Liver (tissue), 9 donors: ENCODE measurements around the gene LSM3. TPM values are rescaled to one million over a fixed set of nuclear protein-coding genes. Genes with fewer than 3 reads are reported as not detected.
A peak's percentile ranks its signal among the peaks of the same experiment; 100 is the strongest.

ENCODE experiments used
- DNase-seq: peaks from one replicate; pipeline ENCODE4 v3.0.0-alpha.2; 2017; ENCODE audit warnings: low spot score
- H3K27ac ChIP-seq, 2 donors: one replicate each; pipeline ENCODE4 v1.7.0; 2013; ENCODE audit warnings: inconsistent platforms in 2 of 2, low read length in 2 of 2, control low read depth in 1 of 2, low read depth in 1 of 2, mild to moderate bottlenecking in 1 of 2
- H3K27me3 ChIP-seq, 4 donors: one replicate each; pipeline versions ENCODE4 v1.6.1 to v1.7.0; 2013; ENCODE audit warnings: low read length in 3 of 4, inconsistent platforms in 1 of 4, mild to moderate bottlenecking in 1 of 4, moderate library complexity in 1 of 4; ENCODE audit not compliant: control insufficient read depth in 4 of 4, insufficient read depth in 4 of 4
- H3K36me3 ChIP-seq, 4 donors: one replicate each; pipeline versions ENCODE4 v1.6.1 to v1.7.0; 2013; ENCODE audit warnings: low read length in 3 of 4, mild to moderate bottlenecking in 3 of 4, low read depth in 1 of 4, moderate library complexity in 1 of 4; ENCODE audit not compliant: control insufficient read depth in 4 of 4, insufficient read depth in 3 of 4
- H3K4me1 ChIP-seq, 4 donors: one replicate each; pipeline versions ENCODE4 v1.6.1 to v1.7.0; 2013; ENCODE audit warnings: low read length in 3 of 4, mild to moderate bottlenecking in 3 of 4, moderate library complexity in 1 of 4; ENCODE audit not compliant: control insufficient read depth in 4 of 4, insufficient read depth in 4 of 4
- H3K4me3 ChIP-seq, 3 donors: one replicate each; pipeline versions ENCODE4 v1.6.1 to v1.7.0; 2013; ENCODE audit warnings: low read length in 3 of 3, control low read depth in 1 of 3, low read depth in 1 of 3, mild to moderate bottlenecking in 1 of 3
- H3K9ac ChIP-seq, 2 donors: one replicate each; pipeline ENCODE4 v1.7.0; 2013; ENCODE audit warnings: low read length in 2 of 2, mild to moderate bottlenecking in 2 of 2, moderate library complexity in 2 of 2, control low read depth in 1 of 2, low read depth in 1 of 2
- H3K9me3 ChIP-seq, 4 donors: one replicate each; pipeline versions ENCODE4 v1.6.1 to v1.7.0; 2013; ENCODE audit warnings: low read length in 3 of 4; ENCODE audit not compliant: control insufficient read depth in 4 of 4
- ATF3 ChIP-seq: IDR thresholded peaks from 2 replicates; pipeline ENCODE4 v1.6.1; 2016; ENCODE audit warnings: antibody characterized with exemption
- CTCF ChIP-seq: fragments of 150-350 bp; IDR thresholded peaks from 2 replicates; pipeline ENCODE4 v1.5.1; 2017; ENCODE audit warnings: improper control_type of control experiment, low read depth, low read length; ENCODE audit not compliant: missing input control
- EGR1 ChIP-seq, 2 donors: IDR thresholded peaks; 2 replicates each; pipeline ENCODE4 v1.6.1; 2016 to 2018; ENCODE audit warnings: antibody characterized with exemption in 2 of 2, low read depth in 2 of 2
- FOXA1 ChIP-seq: IDR thresholded peaks from 2 replicates; pipeline ENCODE4 v1.6.1; 2016; ENCODE audit warnings: antibody characterized with exemption
- FOXA2 ChIP-seq: IDR thresholded peaks from 2 replicates; pipeline ENCODE4 v1.6.1; 2016; ENCODE audit warnings: antibody characterized with exemption
- GABPA ChIP-seq, 2 donors: IDR thresholded peaks in 1 of 2; conservative IDR thresholded peaks in 1 of 2; 2 replicates each; pipeline ENCODE4 v1.6.1; 2016; ENCODE audit warnings: antibody characterized with exemption in 2 of 2, mild to moderate bottlenecking in 1 of 2, moderate library complexity in 1 of 2
- HNF4A ChIP-seq, 2 donors: conservative IDR thresholded peaks; 2 replicates each; pipeline ENCODE4 v1.6.1; 2016; ENCODE audit warnings: antibody characterized with exemption in 2 of 2, mild to moderate bottlenecking in 2 of 2
- HNF4G ChIP-seq: IDR thresholded peaks from 2 replicates; pipeline ENCODE4 v1.6.1; 2016; ENCODE audit warnings: antibody characterized with exemption
- JUND ChIP-seq, 2 donors: IDR thresholded peaks; 2 replicates each; pipeline ENCODE4 v1.6.1; 2016; ENCODE audit warnings: antibody characterized with exemption in 2 of 2
- MAX ChIP-seq: IDR thresholded peaks from 2 replicates; pipeline ENCODE4 v1.6.1; 2016; ENCODE audit warnings: antibody characterized with exemption
- NR2F2 ChIP-seq: IDR thresholded peaks from 2 replicates; pipeline ENCODE4 v1.6.1; 2016; ENCODE audit warnings: antibody characterized with exemption
- RAD21 ChIP-seq, 2 donors: IDR thresholded peaks; 2 replicates each; pipeline ENCODE4 v1.6.1; 2016; ENCODE audit warnings: antibody characterized with exemption in 2 of 2, mild to moderate bottlenecking in 2 of 2
- REST ChIP-seq: IDR thresholded peaks from 2 replicates; pipeline ENCODE4 v1.6.1; 2016; ENCODE audit warnings: antibody characterized with exemption, mild to moderate bottlenecking
- RXRA ChIP-seq, 2 donors: IDR thresholded peaks; 2 replicates each; pipeline ENCODE4 v1.6.1; 2017 to 2018; ENCODE audit warnings: antibody characterized with exemption in 2 of 2, mild to moderate bottlenecking in 1 of 2
- SP1 ChIP-seq: IDR thresholded peaks from 2 replicates; pipeline ENCODE4 v1.6.1; 2018; ENCODE audit warnings: antibody characterized with exemption, mild to moderate bottlenecking
- TAF1 ChIP-seq: conservative IDR thresholded peaks from 2 replicates; pipeline ENCODE4 v1.6.1; 2016; ENCODE audit warnings: antibody characterized with exemption, mild to moderate bottlenecking
- YY1 ChIP-seq: IDR thresholded peaks from 2 replicates; pipeline ENCODE4 v1.6.1; 2016; ENCODE audit warnings: antibody characterized with exemption, mild to moderate bottlenecking
- ZBTB33 ChIP-seq: IDR thresholded peaks from 2 replicates; pipeline ENCODE4 v1.6.1; 2016; ENCODE audit warnings: antibody characterized with exemption
- WGBS: extraction: QIAGEN DNeasy Blood & Tissue Kit; methylation state at CpG from one replicate; pipeline ENCODE4 v1.1.7; 2013; 5-methylcytosine and 5-hydroxymethylcytosine counted together
- polyA plus RNA-seq, 2 donors: library from polyadenylated mRNA; stranded (reverse) in 1 of 2; unstranded in 1 of 2; fragments of 200-250 nt in 1 of 2; fragments of >200 nt in 1 of 2; fragmentation: Nextera tagmentation in 1 of 2; extraction: Ambion mirVana in 1 of 2; gene quantifications; one replicate each; pipeline versions ENCODE4 v1.2.1 to v1.2.3, GENCODE V29; 2013 to 2015
- total RNA-seq, 2 donors: library from RNA; depleted of rRNA; stranded (reverse); fragments of >200 nt; gene quantifications; one replicate each; pipeline ENCODE4 v1.2.3, GENCODE V29; 2014
- donor health status: healthy.
- donor health status: healthy.
- donor health status: healthy.
- donor health status: healthy.
- donor health status: healthy.

LSM3 gene
- total and polyA plus RNA-seq, 4 donors: 3.7 to 17.0 (median 5.0) TPM

- WGBS: 45% methylated on average over 7 of the region's 7 CpGs
Observed at GRCh38 chr3:14144423-14145075, 34.1 kb upstream of the LSM3 start.

More at GRCh38 chr3:14144423-14145075, 34.1 kb upstream of the LSM3 start:
- H3K36me3 ChIP-seq: peaks cover 3 to 23% (median 18%) of the 10 kb centered on the region in 4 donors
- DNase-seq: no peak
- H3K27me3 ChIP-seq: no peaks in the 10 kb centered on the region
- TF ChIP-seq ZBTB33 (no peak), SP1 (peak; percentile 47), HNF4G (no peak), ATF3 (no peak), CTCF (no peak), REST (peak; percentile 27), GABPA (IDR thresholded peaks at IDR 0.05 in 1 of 2, conservative IDR thresholded peaks at IDR 0.05 in 1 of 2) (no peak), TAF1 (no peak), HNF4A (conservative IDR thresholded peaks at IDR 0.05) (peak in 1 of 2 donors; percentile 51), FOXA1 (no peak), FOXA2 (no peak), NR2F2 (no peak), EGR1 (IDR thresholded peaks at IDR 0.05; ENCODE audit: low read depth in 2 of 2) (no peak), RXRA (IDR thresholded peaks at IDR 0.05) (peak in 1 of 2 donors; percentile 59), JUND (IDR thresholded peaks at IDR 0.05) (peak; percentile 96 to 98), RAD21 (IDR thresholded peaks at IDR 0.05) (peak in 1 of 2 donors; percentile 24), YY1 (peak; percentile 88), MAX (no peak)
- peak overlapping the region; percentile 84 to 86 for H3K27ac ChIP-seq
- no peaks in the 10 kb centered on the region for H3K9me3 ChIP-seq
- no peak overlapping the region for H3K4me3 ChIP-seq
- peaks cover 17 to 63% (median 53%) of the 10 kb centered on the region in 4 donors for H3K4me1 ChIP-seq
- H3K9ac ChIP-seq: peak overlapping the region in 1 of 2 donors; percentile 56
